Head of caudate nucleus (tissue), 42 donors: ENCODE measurements around the gene PFDN1.
"Not testable (repeated sequence)": the region's sequence is repeated elsewhere in the genome, so short reads cannot be mapped to it uniquely, and the experiment has no call there.

Experiments
- DNase-seq, 42 donors: peaks; one replicate each; pipeline versions ENCODE4 v3.0.0 to v3.0.0-alpha.2; 2020 to 2021; ENCODE audit warnings: mixed read lengths in 7 of 42
- intact Hi-C: fragments of 100-400 bp; cut with DNase I; formaldehyde crosslinking; loops from one replicate; pipeline ENCODE4 v1.15.0; 2022

The PFDN1 gene

GRCh38 chr5:140205216-140205615, 97.7 kb downstream of the PFDN1 start:
- peak in 1 of 42 donors; percentile 5 for DNase-seq
- intact Hi-C loops: no loop called here

- DNase-seq: no peak
- intact Hi-C loops: no loop called here
These were observed 100.3 kb downstream of the PFDN1 start for GRCh38 chr5:140202610-140203009.

GRCh38 chr5:140202078-140202477, 100.8 kb downstream of the PFDN1 start:
- DNase-seq: no peak
- intact Hi-C loops: no loop called here

- DNase-seq, intact Hi-C loops: not testable (repeated sequence)
These were observed 104.0 kb downstream of the PFDN1 start for GRCh38 chr5:140198915-140199314.

- no peak for DNase-seq
- intact Hi-C loops: no loop called here
These were observed 105.9 kb downstream of the PFDN1 start for GRCh38 chr5:140197023-140197422.

GRCh38 chr5:140196115-140196814, 106.6 kb downstream of the PFDN1 start:
- no peak for DNase-seq
- intact Hi-C loops: no loop called here
